HepG2 (cell line): ENCODE data around the gene HRG. TPM values are rescaled to one million over a fixed set of nuclear protein-coding genes. Genes with fewer than 3 reads are reported as not detected.

ENCODE experiments used
- AHDC1 ChIP-seq: sonication (generic); formaldehyde crosslinking; IDR thresholded peaks from 2 replicates; pipeline ENCODE4 v1.5.1; 2020; ENCODE audit warnings: mild to moderate bottlenecking, missing genetic modification reagents, borderline replicate concordance
- BATF2 ChIP-seq: sonication (generic); formaldehyde crosslinking; IDR thresholded peaks from 2 replicates; pipeline ENCODE4 v1.8.0; 2022; ENCODE audit warnings: mild to moderate bottlenecking, missing genetic modification reagents, moderate library complexity
- CBFB ChIP-seq: sonication (generic); formaldehyde crosslinking; IDR thresholded peaks from 2 replicates; pipeline ENCODE4 v1.4.0; 2020; ENCODE audit warnings: missing genetic modification reagents
- ELF3 ChIP-seq: IDR thresholded peaks from 2 replicates; pipeline ENCODE4 v1.6.1; 2016; ENCODE audit warnings: missing genetic modification reagents, missing compliant biosample characterization
- HOXA5 ChIP-seq: sonication (generic); formaldehyde crosslinking; IDR thresholded peaks from 2 replicates; pipeline ENCODE4 v1.4.0; 2020; ENCODE audit warnings: missing genetic modification reagents
- MATR3 ChIP-seq: sonication (generic); formaldehyde crosslinking; IDR thresholded peaks from 2 replicates; pipeline ENCODE4 v1.4.0; 2020; ENCODE audit warnings: missing genetic modification reagents
- NONO ChIP-seq, 2 experiments: fragments of 450-650 bp in 1 of 2; sonication (generic) in 1 of 2; formaldehyde crosslinking in 1 of 2; IDR thresholded peaks in 1 of 2; conservative IDR thresholded peaks in 1 of 2; 2 replicates each; pipeline versions ENCODE4 v1.6.1 to v1.8.0; 2017 to 2022; ENCODE audit warnings: mild to moderate bottlenecking in 1 of 2, missing genetic modification reagents in 1 of 2, moderate library complexity in 1 of 2
- PCBP1 ChIP-seq: fragments of 200-400 bp; formaldehyde crosslinking; IDR thresholded peaks from 2 replicates; pipeline ENCODE4 v1.6.1; 2017; ENCODE audit warnings: mild to moderate bottlenecking, low read depth, low read length, borderline replicate concordance
- PPARG ChIP-seq: conservative IDR thresholded peaks from 2 replicates; pipeline ENCODE4 v1.6.1; 2016; ENCODE audit warnings: missing biosample characterization, missing genetic modification reagents
- PRDM10 ChIP-seq: sonication (generic); formaldehyde crosslinking; IDR thresholded peaks from 2 replicates; pipeline ENCODE4 v1.4.0; 2020; ENCODE audit warnings: low read depth, missing genetic modification reagents
- SP140L ChIP-seq: sonication (generic); formaldehyde crosslinking; IDR thresholded peaks from 2 replicates; pipeline ENCODE4 v1.4.0; 2020; ENCODE audit warnings: missing genetic modification reagents, borderline replicate concordance
- SP5 ChIP-seq: IDR thresholded peaks from 2 replicates; pipeline ENCODE4 v1.6.1; 2016; ENCODE audit warnings: low read depth, borderline replicate concordance
- ZFP36L2 ChIP-seq: sonication (generic); formaldehyde crosslinking; IDR thresholded peaks from 2 replicates; pipeline ENCODE4 v1.4.0; 2020; ENCODE audit warnings: missing genetic modification reagents
- ZIK1 ChIP-seq: sonication (generic); formaldehyde crosslinking; IDR thresholded peaks from 2 replicates; pipeline ENCODE4 v1.5.0; 2020; ENCODE audit warnings: mild to moderate bottlenecking, low read depth, missing genetic modification reagents, borderline replicate concordance
- ZNF317 ChIP-seq: sonication (generic); formaldehyde crosslinking; IDR thresholded peaks from 2 replicates; pipeline ENCODE4 v1.5.0; 2020; ENCODE audit warnings: mild to moderate bottlenecking, missing genetic modification reagents
- ZNF550 ChIP-seq: sonication (generic); formaldehyde crosslinking; IDR thresholded peaks from 2 replicates; pipeline ENCODE4 v1.4.0; 2020; ENCODE audit warnings: mild to moderate bottlenecking, missing genetic modification reagents, borderline replicate concordance
- ZNF614 ChIP-seq: IDR thresholded peaks from 2 replicates; pipeline ENCODE4 v1.6.1; 2018; ENCODE audit warnings: missing biosample characterization, missing genetic modification reagents, inconsistent platforms, borderline replicate concordance
- ZSCAN31 ChIP-seq: sonication (generic); formaldehyde crosslinking; IDR thresholded peaks from 2 replicates; pipeline ENCODE4 v1.5.0; 2020; ENCODE audit warnings: low read depth, mild to moderate bottlenecking, missing genetic modification reagents
- ZUFSP ChIP-seq: sonication (generic); formaldehyde crosslinking; IDR thresholded peaks from 2 replicates; pipeline ENCODE4 v1.9.0; 2021; ENCODE audit warnings: missing genetic modification reagents, mild to moderate bottlenecking, borderline replicate concordance
- polyA plus RNA-seq, 8 experiments: library from polyadenylated mRNA; depleted of rRNA in 3 of 8; stranded (reverse) in 7 of 8; unstranded in 1 of 8; fragments of >200 nt; fragmentation: Illumina TruSeq in 4 of 8; extraction: Trizol in 4 of 8; gene quantifications; 2 replicates each; pipeline versions ENCODE4 v1.2.1 to v1.2.3, GENCODE V29; 2011 to 2016; ENCODE audit warnings: low read depth in 4 of 8, missing spikeins in 1 of 8, mixed read lengths in 1 of 8; ENCODE audit not compliant: insufficient read depth in 1 of 8
- total RNA-seq, 5 experiments: library from RNA; depleted of rRNA; stranded (reverse); fragments of >200 nt; fragmentation: Illumina TruSeq; extraction: Trizol; gene quantifications; 2 replicates each; pipeline ENCODE4 v1.2.3, GENCODE V29; 2016; ENCODE audit warnings: low read depth in 1 of 5

Gene HRG
- total and polyA plus RNA-seq, 2 of the 13 experiments (the other 11 are each of a cell fraction or from before 2014, with no cell fraction given): 0.09 to 0.11 TPM

- TF ChIP-seq ZFP36L2 (CRISPR knock-in tag): no peak
- TF ChIP-seq ZNF550 (CRISPR knock-in tag): no peak
- no peak for TF ChIP-seq ZSCAN31 (CRISPR knock-in tag)
- no peak for TF ChIP-seq BATF2 (CRISPR knock-in tag)
- no peak for TF ChIP-seq PCBP1
- no peak for TF ChIP-seq CBFB (CRISPR knock-in tag)
- no peak for TF ChIP-seq ZNF614 (CRISPR knock-in tag)
- TF ChIP-seq PRDM10 (CRISPR knock-in tag): no peak
- TF ChIP-seq NONO (IDR thresholded peaks at IDR 0.05): no peak
- TF ChIP-seq NONO (CRISPR knock-in tag; conservative IDR thresholded peaks at IDR 0.05): peak; percentile 59; the same call in 1 of the 2 replicates
- TF ChIP-seq ZUFSP (CRISPR knock-in tag): no peak
- no peak for TF ChIP-seq ZNF317
- TF ChIP-seq ELF3 (CRISPR knock-in tag): no peak
- no peak for TF ChIP-seq SP5 (CRISPR knock-in tag)
- no peak for TF ChIP-seq PPARG (CRISPR knock-in tag)
- no peak for TF ChIP-seq SP140L
- TF ChIP-seq AHDC1 (CRISPR knock-in tag): peak; percentile 71; the same call in 1 of the 2 replicates
- no peak for TF ChIP-seq HOXA5 (CRISPR knock-in tag)
- no peak for TF ChIP-seq MATR3 (CRISPR knock-in tag)
- TF ChIP-seq ZIK1: no peak
Measured at GRCh38 chr3:186717039-186717457, 51.2 kb downstream of the HRG start, which contains the start of gene KNG1 (continued).
